NCI-H1417 (cell line): ENCODE measurements around the gene NPC1.
"Not testable (repeated sequence)": the region's sequence is repeated elsewhere in the genome, so short reads cannot be mapped to it uniquely, and the experiment has no call there.

Experiments used
- DNase-seq, 3 experiments: peaks; one replicate each; lab custom pipeline; 2025; lab: John Stamatoyannopoulos, UW

The NPC1 gene

DNA sequence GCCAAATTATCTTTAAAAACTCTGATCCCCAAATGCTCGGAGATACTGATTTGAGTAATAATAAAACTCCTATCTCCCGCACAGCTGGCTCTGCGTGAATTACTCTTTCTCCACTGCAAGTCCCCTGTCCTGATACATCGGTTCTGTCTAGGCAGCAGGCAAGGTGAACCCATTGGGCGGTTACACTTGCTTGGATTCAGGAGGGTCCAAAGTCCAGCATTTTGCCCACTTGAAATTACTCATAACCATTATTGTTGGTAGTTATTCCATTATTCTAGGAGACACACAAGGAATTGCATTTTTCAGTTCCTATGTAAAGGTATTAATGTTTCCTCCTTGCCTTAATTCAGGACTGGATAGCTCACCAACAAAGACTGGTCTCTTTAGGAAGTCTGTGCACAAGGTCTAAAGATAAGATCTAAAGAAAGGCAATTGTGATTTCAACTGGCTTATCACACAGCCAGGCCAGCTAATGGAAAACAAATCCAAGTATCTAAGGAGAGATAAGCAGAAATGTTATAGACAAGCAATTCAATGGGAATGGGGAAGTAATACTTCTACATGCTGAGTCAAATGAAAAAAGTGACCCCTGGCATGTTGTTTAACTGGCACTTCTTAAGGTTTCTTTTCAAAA is 23.2 kb upstream of the NPC1 start:
- no peak for DNase-seq

- no peak for DNase-seq
These were observed 21.9 kb upstream of the NPC1 start for GRCh38 chr18:23608211-23608610.

- DNase-seq = no peak
These were observed 19.6 kb upstream of the NPC1 start for GRCh38 chr18:23605941-23606340.

DNA sequence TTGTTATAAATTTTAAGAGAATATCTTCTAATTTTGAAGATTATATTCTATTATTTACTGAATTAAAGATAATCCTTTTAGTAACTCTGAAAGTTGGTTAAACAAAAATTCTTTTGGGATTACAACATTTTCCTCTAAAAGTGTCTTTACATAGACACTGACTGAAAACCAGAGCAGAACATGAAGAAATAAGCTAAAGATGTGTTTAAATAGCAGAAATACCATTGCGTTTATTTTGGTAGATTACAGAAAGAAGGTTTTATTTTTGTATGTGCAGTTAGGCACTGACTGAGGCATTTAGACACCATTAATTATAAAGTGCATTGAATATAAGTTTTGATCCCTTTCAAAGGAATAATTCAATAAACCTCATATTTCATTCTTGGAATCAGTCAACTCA is 13.5 kb upstream of the NPC1 start:
- DNase-seq = no peak

GRCh38 chr18:23596183-23596582 is 9.9 kb upstream of the NPC1 start:
- DNase-seq = no peak

GRCh38 chr18:23595591-23595990 is 9.3 kb upstream of the NPC1 start:
- DNase-seq = no peak

- DNase-seq = no peak
These were observed 7.4 kb upstream of the NPC1 start for GRCh38 chr18:23593720-23594119.

DNA sequence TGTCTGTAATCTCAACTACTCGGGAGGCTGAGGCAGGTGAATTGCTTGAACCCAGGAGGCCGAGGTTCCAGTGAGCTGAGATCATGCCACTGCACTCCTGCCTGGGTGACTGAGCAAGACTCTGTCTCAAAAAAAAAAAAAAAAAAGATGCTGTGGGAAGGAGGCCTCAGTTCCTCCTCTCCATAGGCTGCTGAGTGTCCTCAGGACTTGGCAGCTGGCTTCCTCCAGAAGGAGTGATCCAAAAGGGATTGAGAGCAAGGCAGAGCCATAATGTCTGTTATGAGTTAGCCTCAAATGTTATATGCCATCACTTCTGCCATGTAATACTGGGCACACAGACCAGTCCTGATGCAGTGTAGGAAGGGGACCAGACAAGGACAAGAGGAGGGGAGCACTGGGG is 6.6 kb upstream of the NPC1 start:
- no peak for DNase-seq

- DNase-seq = no peak
These were observed 4.7 kb upstream of the NPC1 start for GRCh38 chr18:23591011-23591410.

GRCh38 chr18:23588836-23589560 is 2.7 kb upstream of the NPC1 start:
- DNase-seq = no peak

GRCh38 chr18:23587220-23587642 is 925 bp upstream of the NPC1 start:
- peak in 1 of 3 experiments; percentile 32 for DNase-seq

DNA sequence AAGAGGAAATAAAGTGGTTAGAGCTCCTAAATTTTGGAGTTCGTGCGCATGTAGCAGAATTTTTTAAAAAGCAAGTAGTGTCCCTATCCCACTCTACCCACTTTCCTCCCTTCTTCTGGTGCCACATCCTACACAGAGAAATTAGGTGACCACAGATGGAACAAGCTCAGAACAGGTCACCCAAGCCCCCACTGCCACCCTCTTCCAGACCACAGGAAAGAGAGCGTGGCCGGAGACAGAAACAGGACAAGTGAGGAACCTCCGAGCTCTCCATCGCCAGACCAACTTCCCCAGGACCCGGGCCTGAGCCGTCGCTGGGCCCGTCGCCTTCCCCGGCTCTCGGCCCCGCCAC is 433 bp downstream of the NPC1 start:
- no peak for DNase-seq

DNA sequence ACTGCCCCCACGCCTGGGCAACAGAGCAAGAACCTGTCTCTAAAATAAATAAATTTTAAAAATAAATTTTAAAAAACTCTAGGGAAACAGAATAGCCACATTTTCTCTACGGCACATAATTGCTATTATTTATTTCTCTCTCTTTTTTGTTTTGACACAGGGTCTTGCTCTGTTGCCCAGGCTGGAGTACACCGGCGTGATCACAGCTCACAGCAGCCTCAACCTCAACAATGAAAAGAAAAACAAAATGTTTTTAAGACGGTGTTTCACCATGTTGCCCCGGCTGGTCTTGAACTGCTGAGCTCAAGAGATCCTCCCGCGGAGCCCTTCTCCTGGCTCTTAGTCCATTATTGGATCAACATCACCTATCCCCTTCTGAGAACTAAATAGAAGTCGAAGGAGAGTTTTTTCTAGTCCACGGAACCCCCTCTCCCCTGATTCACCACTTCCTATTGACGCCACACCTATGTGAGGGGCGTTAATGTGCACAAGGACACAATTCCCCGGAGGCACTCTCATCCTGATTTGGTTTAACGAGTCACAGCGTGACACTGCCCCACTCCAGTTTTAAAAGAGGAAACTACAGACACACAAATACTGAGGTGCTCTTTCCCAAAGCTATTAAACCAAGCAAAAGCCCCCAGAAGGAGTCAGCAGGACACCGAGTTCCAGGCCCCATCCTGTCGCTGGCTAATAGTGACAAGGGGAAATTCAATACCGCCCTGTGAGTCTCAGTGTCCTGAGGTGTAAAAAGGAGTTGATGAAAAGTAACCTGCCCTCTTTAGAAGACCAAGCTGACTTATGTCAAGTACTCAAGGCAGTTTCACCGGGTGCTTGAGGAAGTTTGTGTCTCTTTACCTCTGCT is 1.1 kb downstream of the NPC1 start:
- peak in 2 of 3 experiments; percentile 38 to 68 for DNase-seq

DNA sequence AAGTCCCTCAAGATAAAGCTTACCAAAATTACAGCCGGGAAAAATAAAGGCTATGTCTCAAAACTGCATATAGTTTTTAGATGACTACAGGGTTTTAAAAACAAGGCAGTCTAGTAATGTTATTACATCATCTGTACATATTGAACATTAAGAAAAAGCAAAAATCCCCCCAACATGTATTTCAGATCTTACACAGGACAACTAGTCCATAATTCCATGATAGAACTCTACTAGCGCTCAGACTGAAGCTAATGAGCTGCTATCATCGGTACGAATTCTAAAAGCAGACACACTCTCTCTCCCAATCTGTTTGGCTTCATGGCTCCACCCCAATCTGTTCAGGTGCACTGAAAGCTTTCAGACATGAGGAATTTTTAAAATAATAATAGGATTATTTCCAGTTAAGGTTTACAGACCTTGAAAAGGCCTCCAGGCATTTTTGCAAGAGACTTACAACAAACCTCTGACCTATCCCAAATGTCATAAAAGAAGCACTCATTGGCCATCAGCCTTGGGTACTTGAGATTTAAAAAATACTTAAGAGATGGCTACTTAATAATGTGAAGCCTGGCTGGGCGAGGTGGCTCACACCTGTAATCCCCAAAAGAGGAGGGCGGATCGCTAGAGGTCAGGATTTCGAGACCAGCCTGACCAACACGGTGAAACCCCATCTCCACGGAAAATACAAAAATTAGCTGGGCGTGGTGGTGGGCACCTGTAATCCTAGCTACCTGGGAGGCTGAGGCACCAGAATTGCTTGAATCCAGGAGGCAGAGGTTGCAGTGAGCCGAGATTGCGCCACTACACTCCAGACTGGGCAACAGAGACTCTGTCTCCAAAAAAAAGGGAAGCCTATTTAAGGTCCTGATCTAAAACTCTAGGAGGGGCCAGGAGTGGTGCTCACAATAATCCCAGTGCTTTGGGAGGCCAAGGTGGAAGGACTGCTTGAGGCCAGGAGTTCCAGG is 2.0 kb downstream of the NPC1 start:
- DNase-seq = no peak

DNA sequence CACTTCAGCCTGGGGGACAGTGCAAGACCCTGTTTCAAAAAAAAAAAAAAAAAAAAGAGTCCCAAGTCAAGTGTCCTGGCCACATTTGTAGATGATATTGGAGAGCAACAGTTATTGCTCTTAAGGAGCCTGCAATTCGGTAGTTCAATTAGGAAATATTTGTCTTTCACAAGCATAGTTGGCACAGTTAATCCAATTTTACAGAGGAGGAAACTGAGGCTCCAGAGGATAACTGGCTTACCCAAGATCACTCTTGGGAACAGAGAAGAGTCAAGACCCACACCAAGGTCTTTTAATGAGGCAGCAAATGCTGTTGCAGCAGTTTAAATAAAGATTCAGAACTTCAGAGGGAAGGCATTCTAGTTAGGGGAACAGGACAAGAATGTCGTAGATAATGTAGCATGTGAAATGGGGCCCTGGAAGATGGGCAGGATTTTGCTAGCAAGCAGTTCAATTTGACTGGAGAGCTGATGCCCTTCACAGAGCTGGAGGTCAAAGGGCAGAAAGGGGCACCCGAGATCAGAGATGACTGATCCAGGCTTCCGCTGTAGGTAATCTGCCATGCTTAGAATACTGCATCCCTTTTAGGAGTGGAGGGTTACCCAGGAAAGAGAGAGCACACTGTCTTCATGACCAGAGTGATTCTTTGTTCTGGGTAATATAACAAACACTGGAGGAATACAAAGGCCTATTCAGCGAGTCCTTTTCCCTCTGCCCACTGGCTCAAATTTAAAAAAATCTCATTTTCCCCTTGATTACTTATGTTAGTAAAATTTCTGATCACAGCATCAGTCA is 3.0 kb downstream of the NPC1 start:
- no peak for DNase-seq

- no peak for DNase-seq
These were observed 5.5 kb downstream of the NPC1 start for GRCh38 chr18:23580677-23581367.

GRCh38 chr18:23578891-23579653 is 7.2 kb downstream of the NPC1 start:
- no peak for DNase-seq

GRCh38 chr18:23578067-23578701 is 8.1 kb downstream of the NPC1 start:
- peak in 1 of 3 experiments; percentile 18 for DNase-seq

GRCh38 chr18:23577521-23577920 is 8.8 kb downstream of the NPC1 start:
- not testable (repeated sequence) for DNase-seq
